Astrocyte (in vitro differentiated cells and primary cell): ENCODE measurements around the gene ALG14.

ENCODE experiments used
- EZH2 ChIP-seq: IDR thresholded peaks from 2 replicates; pipeline ENCODE4 v1.6.1; 2012; ENCODE audit warnings: mild to moderate bottlenecking, low read length, inconsistent platforms; ENCODE audit not compliant: insufficient read depth
- TF ChIP-seq, protein P1 (sequence below): IDR thresholded peaks from 2 replicates; pipeline ENCODE4 v1.5.1; 2011; ENCODE audit warnings: low read depth, mild to moderate bottlenecking, inconsistent platforms, low read length, moderate library complexity; ENCODE audit not compliant: insufficient read depth

DNA sequence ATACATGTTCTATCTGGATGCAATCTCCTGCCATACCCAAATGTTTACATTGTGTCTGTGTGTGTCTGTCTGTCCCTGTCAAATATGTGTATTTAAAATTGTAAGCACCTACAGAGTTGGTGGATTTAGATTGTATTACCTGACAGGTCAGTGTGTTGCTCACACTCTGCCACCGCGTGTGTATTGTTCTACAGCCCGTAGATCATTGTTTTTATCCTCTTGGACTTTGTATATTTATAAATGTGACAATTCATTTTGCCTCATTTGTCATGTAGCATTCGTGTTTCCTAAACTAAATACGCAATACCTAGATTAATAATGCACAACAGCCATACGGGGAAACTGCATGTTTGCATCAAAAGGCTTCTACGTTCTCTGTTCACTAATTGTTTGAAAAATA, 634 bp downstream of the ALG14 start:
- TF ChIP-seq, protein P1, sequence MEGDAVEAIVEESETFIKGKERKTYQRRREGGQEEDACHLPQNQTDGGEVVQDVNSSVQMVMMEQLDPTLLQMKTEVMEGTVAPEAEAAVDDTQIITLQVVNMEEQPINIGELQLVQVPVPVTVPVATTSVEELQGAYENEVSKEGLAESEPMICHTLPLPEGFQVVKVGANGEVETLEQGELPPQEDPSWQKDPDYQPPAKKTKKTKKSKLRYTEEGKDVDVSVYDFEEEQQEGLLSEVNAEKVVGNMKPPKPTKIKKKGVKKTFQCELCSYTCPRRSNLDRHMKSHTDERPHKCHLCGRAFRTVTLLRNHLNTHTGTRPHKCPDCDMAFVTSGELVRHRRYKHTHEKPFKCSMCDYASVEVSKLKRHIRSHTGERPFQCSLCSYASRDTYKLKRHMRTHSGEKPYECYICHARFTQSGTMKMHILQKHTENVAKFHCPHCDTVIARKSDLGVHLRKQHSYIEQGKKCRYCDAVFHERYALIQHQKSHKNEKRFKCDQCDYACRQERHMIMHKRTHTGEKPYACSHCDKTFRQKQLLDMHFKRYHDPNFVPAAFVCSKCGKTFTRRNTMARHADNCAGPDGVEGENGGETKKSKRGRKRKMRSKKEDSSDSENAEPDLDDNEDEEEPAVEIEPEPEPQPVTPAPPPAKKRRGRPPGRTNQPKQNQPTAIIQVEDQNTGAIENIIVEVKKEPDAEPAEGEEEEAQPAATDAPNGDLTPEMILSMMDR, result no peak
- TF ChIP-seq EZH2, result no peak
